ENCODE data around the gene MYL12A. TPM values are rescaled to one million over a fixed set of nuclear protein-coding genes. Genes with fewer than 3 reads are reported as not detected.
A peak's percentile ranks its signal among the peaks of the same experiment; 100 is the strongest.

Gene MYL12A
- total RNA-seq, 1 experiment from 2014 or later = 284 TPM

DNA sequence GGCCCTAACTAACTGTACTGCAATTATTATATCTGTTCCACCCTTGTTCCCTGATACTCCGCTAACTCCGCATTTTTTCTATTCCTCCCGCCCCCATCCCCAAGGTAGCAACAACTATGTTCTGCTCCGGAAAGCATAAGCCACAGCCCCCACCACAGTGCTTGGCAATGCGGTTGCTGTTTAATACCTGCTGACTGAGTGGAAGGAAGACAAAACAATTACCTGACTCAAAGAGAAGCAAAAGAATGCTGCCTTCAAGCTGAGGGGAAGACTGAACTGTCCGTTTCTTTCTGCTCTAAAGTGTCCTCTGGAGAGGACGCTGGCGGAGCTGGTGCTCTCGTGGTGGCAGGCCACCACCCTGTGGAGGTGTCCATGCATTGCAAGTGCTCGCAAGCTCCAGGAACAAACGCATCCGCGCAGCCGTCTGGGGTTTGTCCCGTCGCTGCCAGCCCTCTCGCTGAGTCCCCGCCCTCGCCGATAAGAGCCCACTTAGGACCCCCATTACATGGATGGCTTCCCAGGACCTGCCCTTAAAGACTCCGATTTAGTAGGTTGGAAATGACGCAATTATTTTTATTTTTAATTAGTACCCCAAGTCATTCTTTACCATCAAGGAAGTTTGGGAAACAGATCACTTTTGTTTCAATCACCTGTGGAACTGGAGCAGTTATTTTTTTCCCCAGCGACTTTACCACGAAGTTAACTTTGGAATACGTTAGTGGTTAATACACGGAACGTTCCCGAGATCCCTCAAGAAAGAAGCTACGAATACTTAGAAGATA is 1.6 kb upstream of the MYL12A start:
- H3K9me3 Mint-ChIP-seq = peaks cover 18% of the 10 kb centered on the region in 2 experiments
- H2AFZ ChIP-seq (ENCODE audit: low read length) = peak overlapping the region; percentile 43
- WGBS (ENCODE audit: extremely low coverage, insufficient read length, low lambda C conversion rate) = no CpG with 5 or more reads among the region's 29 CpGs
- H3K9me3 ChIP-seq (ENCODE audit: control insufficient read depth, low read depth, low read length) = no peaks in the 10 kb centered on the region
- H3K27ac ChIP-seq (ENCODE audit: insufficient read length, low read depth, low read length) = no peak overlapping the region
- H3K4ac ChIP-seq (ENCODE audit: low read depth, low read length) = no peak overlapping the region
- no peak overlapping the region for H2BK5ac ChIP-seq (ENCODE audit: insufficient read length, low read length)
- H3K4me1 Mint-ChIP-seq = peaks cover 26% of the 10 kb centered on the region in 2 experiments
- no peak overlapping the region for H2BK15ac ChIP-seq (ENCODE audit: low read depth, low read length)
- H3K9ac ChIP-seq (ENCODE audit: extremely low read depth, insufficient read length, low read length) = no peak overlapping the region
- no peak overlapping the region for H3K14ac ChIP-seq (ENCODE audit: insufficient read depth, low read length)
- no peak overlapping the region for H3K23ac ChIP-seq (ENCODE audit: insufficient read length, low read depth, low read length)
- peak; percentile 96 for TF ChIP-seq CTCF (conservative IDR thresholded peaks at IDR 0.05)
- peak overlapping the region in 2 of 3 experiments; percentile 6 to 27; a peak in 3 of 7 replicates for H3K27ac Mint-ChIP-seq
- H3K18ac ChIP-seq (ENCODE audit: insufficient read length, low read depth, low read length) = no peak overlapping the region
- H3K23me2 ChIP-seq (ENCODE audit: insufficient read length, low read depth, low read length, poor library complexity, severe bottlenecking) = peaks cover 10% of the 10 kb centered on the region
- H4K8ac ChIP-seq (replicated peaks; ENCODE audit: insufficient read length, low read depth, low read length) = no peak overlapping the region
- H3K4me2 ChIP-seq (ENCODE audit: insufficient read depth, insufficient read length, low read length) = peak overlapping the region; percentile 60
- peaks cover 17 to 27% (median 26%) of the 10 kb centered on the region in 3 experiments; a peak in 6 of 7 replicates for H3K36me3 Mint-ChIP-seq (ENCODE audit: insufficient read depth in 1 of 3, low read depth in 3 of 3)
- H2BK12ac ChIP-seq (ENCODE audit: insufficient read length, low read depth, low read length) = no peak overlapping the region
- no peak overlapping the region for H2BK20ac ChIP-seq (ENCODE audit: low read depth, low read length, poor library complexity, severe bottlenecking)
- H3K27me3 ChIP-seq (ENCODE audit: insufficient read depth, low read length) = no peaks in the 10 kb centered on the region
- no peaks in the 10 kb centered on the region for H3K27me3 Mint-ChIP-seq (ENCODE audit: low read depth)
- no peak overlapping the region for H4K5ac ChIP-seq (ENCODE audit: insufficient read length, low read depth, low read length)
- H3K79me2 ChIP-seq (ENCODE audit: insufficient read depth, low read length) = peaks cover 20% of the 10 kb centered on the region; the same call in 1 of the 2 replicates
- H3K56ac ChIP-seq (ENCODE audit: insufficient read length, low read depth, low read length) = no peak overlapping the region
- H4K91ac ChIP-seq (ENCODE audit: insufficient read length, low read depth, low read length) = no peak overlapping the region
- DNase-seq = peak; percentile 92
- peak overlapping the region; percentile 84 to 91 for H3K4me3 Mint-ChIP-seq
- no peak overlapping the region for H2BK120ac ChIP-seq (ENCODE audit: low read depth, low read length, poor library complexity, severe bottlenecking)
- no peaks in the 10 kb centered on the region for H4K20me1 ChIP-seq (ENCODE audit: control insufficient read depth, insufficient read depth, insufficient read length)
- no peak overlapping the region for H3T11ph ChIP-seq (ENCODE audit: low read length)
- H3K4me1 ChIP-seq (ENCODE audit: insufficient read depth, low read length) = no peaks in the 10 kb centered on the region
- no peak overlapping the region for H2AK5ac ChIP-seq (ENCODE audit: insufficient read length, low read length)
- no peaks in the 10 kb centered on the region for H3K79me1 ChIP-seq (ENCODE audit: insufficient read depth, low read depth, low read length, poor library complexity, severe bottlenecking)
